Glomerular endothelial cell (primary cell): ENCODE data around the gene TSC22D4. TPM values are rescaled to one million over a fixed set of nuclear protein-coding genes. Genes with fewer than 3 reads are reported as not detected.
"Not testable (repeated sequence)": the region's sequence is repeated elsewhere in the genome, so short reads cannot be mapped to it uniquely, and the experiment has no call there.

Experiments used
- DNase-seq: peaks from one replicate; pipeline ENCODE4 v3.0.0-alpha.2; 2011; ENCODE audit warnings: low read depth, low spot score; ENCODE audit errors: extremely low read depth
- total RNA-seq: library from RNA; depleted of rRNA; stranded (reverse); fragments of >200 nt; gene quantifications from 2 replicates; pipeline ENCODE4 v1.2.3, GENCODE V29; 2015

TSC22D4 gene
- 66.1 and 75.2 TPM in 2 replicates for total RNA-seq

GRCh38 chr7:100478958-100479660, at the start of gene TSC22D4:
Gene TSC22D4, minus strand, starts transcription at chr7:100479214. Its CDS starts 1,176 bp downstream, at chr7:100478038.
- DNase-seq: no peak

DNA sequence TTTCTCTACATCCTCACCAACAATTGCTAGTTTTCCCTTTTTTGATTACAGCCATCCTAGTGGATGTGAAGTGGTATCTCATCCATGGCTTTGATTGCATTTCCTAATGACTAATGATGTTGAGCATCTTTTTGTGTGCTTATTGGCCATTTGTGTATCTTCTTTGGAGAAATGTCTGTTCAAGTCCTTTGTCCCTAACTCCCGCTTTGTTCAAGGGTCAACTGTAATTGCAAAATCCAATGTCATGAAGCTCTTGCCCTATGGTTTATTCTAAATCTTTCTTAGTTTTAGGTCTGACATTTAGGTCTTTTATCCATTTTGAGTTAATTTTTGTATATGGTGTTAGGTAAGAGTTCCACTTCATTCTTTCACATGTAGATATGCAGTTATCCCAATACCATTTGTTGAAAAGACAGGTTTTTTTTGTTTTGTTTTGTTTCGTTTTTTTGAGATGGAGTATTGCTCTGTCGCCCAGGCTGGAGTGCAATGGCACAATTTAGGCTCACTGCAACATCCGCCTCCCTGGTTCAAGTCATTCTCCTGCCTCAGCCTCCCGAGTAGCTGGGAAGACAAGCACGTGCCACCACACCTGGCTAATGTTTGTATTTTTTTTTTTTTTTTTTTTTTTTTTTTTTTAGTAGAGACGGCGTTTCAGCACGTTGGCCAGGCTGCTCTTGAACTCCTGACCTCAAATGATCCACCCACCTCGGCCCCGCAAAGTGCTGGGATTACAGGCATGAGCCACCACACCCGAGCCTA, 49.3 kb upstream of the TSC22D4 start:
- not testable (repeated sequence) for DNase-seq

DNA sequence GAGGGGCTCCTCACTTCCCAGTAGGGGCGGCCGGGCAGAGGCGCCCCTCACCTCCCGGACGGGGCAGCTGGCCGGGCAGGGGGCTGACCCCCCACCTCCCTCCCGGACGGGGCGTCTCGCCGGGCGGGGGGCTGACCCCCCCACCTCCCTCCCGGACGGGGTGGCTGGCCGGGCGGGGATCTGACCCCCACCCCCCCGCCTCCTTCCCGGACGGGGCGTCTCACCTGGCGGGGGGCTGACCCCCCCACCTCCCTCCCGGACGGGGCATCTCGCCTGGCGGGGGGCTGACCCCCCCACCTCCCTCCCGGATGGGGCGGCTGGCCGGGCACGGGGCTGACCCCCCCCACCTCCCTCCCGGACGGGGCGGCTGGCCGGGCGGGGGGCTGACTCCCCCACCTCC, 44.2 kb upstream of the TSC22D4 start:
- not testable (repeated sequence) for DNase-seq

GRCh38 chr7:100521909-100522593, 43.0 kb upstream of the TSC22D4 start:
- not testable (repeated sequence) for DNase-seq

DNA sequence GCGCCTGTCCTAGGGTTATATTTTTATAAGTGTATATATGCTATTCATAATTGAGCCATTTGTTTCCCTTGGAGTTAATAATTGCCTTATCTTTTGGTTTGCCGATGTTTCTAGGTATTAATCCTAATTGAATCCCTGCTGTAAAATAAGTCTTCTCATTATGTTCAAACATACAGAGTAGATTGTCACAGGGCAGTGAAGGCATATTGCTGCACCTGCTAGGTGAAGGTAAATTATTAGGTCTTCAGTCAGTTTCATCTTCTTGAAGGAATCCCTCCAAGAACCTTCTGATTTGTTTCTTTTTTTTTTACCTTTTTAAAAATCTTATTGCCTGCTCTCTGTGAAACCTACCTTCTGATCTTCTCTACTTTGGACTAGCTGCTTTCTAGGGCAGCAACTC, 42.1 kb upstream of the TSC22D4 start:
- no peak for DNase-seq

- no peak for DNase-seq
These were observed 41.1 kb upstream of the TSC22D4 start for GRCh38 chr7:100520138-100520537.

DNA sequence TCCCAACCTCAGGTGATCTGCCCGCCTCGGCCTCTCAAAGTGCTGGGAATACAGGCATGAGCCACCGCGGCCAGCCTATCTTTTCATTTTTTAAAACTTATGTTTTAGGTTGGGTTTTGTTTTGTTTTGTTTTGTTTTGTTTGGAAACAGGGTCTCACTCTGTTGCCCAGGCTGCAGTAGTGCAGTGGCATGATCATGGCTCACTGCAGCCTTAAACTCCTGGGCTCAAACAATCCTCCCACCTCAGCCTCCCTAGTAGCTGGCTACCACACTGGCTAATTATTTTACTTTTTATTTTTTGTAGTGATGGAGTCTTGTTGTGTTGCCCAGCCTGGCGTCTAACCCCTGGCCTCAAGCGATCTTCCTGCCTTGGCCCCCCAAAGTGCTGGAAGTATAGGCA, 40.6 kb upstream of the TSC22D4 start:
- no peak for DNase-seq

DNA sequence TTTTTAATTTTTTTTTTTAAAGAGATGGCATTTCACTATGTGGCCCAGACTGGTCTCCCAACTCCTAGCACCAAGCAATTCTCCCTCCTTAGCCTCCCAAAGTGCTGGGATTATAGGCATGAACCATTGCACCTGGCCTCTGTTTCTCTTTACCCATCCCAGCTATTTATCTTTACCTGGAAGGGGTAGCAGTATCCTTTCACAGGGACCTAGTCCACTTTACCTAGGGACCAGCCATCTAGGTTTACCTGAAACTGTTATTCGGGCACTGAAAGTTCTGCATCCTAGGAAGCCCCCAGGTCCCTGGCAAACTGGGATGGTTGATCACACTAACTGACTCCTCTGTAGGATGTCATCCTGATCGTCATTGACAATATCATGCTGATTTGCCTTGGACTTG, 38.3 kb upstream of the TSC22D4 start:
- no peak for DNase-seq

GRCh38 chr7:100516135-100516812, 37.3 kb upstream of the TSC22D4 start:
- no peak for DNase-seq

GRCh38 chr7:100515072-100515532, 36.1 kb upstream of the TSC22D4 start:
- DNase-seq: peak; percentile 22

- no peak for DNase-seq
These were observed 34.3 kb upstream of the TSC22D4 start for GRCh38 chr7:100513212-100513810.

DNA sequence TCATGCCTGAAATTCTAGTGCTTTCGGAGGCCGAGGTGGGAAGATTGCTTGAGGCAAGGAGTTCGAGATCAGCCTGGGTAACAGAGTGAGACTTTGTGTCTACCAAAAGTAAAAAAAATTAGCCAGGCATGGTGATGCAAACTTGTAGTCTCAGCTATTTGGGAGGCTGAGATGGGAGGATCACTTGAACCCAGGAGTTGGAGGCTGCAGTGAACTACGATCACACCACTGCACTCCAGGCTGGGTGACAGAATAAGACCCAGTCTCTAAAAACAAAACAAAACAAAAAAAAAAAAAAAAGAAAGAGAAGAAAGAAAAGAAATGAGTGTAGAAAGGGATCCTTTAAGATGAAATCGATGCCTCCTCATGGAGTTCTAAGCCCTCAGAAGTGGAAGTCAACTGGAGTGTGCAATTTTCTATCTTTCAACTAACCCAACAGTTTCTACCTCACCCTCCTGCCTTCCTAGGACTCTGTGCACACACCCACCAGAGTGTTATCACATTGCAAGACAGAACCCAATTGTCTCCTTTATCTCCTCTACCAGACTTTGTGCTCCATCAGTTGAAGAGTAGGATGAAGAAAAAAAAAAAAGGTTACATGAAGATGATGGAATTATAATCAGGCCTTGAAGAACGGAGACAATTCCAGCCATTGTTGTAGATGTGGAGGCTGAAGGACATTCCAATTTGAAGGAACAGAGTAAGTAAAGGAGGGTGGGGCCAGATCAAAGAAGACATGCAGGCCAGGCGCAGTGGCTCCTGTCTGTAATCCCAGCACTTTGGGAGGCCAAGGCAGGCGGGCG, 31.6 kb upstream of the TSC22D4 start:
- DNase-seq: no peak

GRCh38 chr7:100509231-100509630, 30.2 kb upstream of the TSC22D4 start:
- DNase-seq: no peak

GRCh38 chr7:100506356-100506923, 27.4 kb upstream of the TSC22D4 start:
- DNase-seq: no peak

GRCh38 chr7:100504887-100505611, 26.0 kb upstream of the TSC22D4 start:
- DNase-seq: no peak

- DNase-seq: not testable (repeated sequence)
These were observed 25.0 kb upstream of the TSC22D4 start for GRCh38 chr7:100504031-100504430.

DNA sequence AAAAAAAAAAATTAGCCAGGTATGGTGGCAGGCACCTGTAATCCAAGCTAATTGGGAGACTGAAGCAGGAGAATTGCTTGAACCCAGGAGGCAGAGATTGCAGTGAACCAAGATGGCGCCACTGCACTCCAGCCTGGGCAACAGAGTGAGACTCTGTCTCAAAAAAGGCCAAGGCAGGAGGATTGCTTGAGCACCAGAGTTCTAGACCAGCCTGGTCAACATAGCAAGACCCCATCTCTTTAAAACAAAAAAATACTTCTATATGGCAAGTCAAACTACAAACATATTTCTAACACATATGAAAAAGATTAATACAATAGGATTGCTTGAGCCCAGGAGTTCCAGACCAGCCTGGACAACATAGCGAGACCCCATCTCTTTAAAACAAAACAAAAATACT, 21.7 kb upstream of the TSC22D4 start:
- DNase-seq: not testable (repeated sequence)

DNA sequence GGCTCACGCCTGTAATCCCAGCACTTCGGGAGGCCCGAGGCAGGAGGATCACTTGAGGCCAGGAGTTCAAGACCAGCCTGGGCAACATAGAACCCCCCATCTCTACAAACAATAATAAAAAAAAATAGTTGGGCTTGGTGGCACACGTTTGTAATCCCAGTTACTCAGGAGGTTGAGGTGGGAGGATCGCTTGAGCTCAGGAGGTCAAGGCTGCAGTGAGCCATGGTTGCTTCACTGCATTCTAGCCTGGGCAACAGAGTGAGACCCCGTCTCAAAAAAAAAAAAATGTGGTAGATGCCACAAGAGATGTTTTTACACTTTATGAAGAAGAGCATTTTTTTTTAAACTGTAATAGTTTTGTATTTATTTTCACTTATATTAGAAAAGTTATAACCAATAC, 17.5 kb upstream of the TSC22D4 start:
- DNase-seq: no peak
